Fibroblast of lung (primary cell): Measurements from ENCODE around the gene POLN.

Source experiments
- CTCF ChIP-seq, 2 donors: IDR thresholded peaks in 1 of 2; conservative IDR thresholded peaks in 1 of 2; 1 replicate in 1 of 2; 2 replicates in 1 of 2; pipeline ENCODE4 v1.5.1; 2011 to 2012; ENCODE audit warnings: low read length in 2 of 2, control low read depth in 1 of 2, inconsistent platforms in 1 of 2, low read depth in 1 of 2, mild to moderate bottlenecking in 1 of 2
- EZH2 ChIP-seq: IDR thresholded peaks from 2 replicates; pipeline ENCODE4 v1.5.1; 2012; ENCODE audit warnings: low read length, control low read depth, mild to moderate bottlenecking; ENCODE audit errors: missing control alignments

DNA sequence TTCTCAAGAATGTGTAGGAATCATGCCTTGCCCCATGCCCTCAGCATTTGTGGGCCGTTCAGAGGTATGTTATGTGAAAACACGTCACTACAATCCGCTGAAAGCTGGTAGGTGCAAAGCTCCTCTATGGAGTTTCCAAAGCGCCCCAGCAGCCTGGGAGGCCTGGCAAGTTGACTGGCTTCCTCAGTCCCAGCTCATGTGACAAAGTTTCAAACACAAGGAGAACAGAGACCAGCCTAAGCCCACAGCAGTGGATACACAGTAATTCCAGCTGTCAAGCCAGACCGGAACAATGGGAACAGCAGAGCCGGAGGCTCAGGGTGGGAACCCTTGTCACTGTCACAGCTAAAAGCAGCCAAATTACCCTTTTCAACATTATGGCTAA lies 149.3 kb downstream of the POLN start:
- no peak for TF ChIP-seq CTCF (conservative IDR thresholded peaks at IDR 0.05 in 1 of 2, IDR thresholded peaks at IDR 0.05 in 1 of 2; ENCODE audit: low read depth in 1 of 2, low read length in 2 of 2)
- no peak for TF ChIP-seq EZH2
